Measurements from ENCODE around the gene LIPC. TPM values are rescaled to one million over a fixed set of nuclear protein-coding genes. Genes with fewer than 3 reads are reported as not detected.
A peak's percentile ranks its signal among the peaks of the same experiment; 100 is the strongest.

Gene LIPC
- total and polyA plus RNA-seq, 2 of the 4 experiments (the other 2 are of a cell fraction) = 0.07 TPM; not detected in 1

DNA sequence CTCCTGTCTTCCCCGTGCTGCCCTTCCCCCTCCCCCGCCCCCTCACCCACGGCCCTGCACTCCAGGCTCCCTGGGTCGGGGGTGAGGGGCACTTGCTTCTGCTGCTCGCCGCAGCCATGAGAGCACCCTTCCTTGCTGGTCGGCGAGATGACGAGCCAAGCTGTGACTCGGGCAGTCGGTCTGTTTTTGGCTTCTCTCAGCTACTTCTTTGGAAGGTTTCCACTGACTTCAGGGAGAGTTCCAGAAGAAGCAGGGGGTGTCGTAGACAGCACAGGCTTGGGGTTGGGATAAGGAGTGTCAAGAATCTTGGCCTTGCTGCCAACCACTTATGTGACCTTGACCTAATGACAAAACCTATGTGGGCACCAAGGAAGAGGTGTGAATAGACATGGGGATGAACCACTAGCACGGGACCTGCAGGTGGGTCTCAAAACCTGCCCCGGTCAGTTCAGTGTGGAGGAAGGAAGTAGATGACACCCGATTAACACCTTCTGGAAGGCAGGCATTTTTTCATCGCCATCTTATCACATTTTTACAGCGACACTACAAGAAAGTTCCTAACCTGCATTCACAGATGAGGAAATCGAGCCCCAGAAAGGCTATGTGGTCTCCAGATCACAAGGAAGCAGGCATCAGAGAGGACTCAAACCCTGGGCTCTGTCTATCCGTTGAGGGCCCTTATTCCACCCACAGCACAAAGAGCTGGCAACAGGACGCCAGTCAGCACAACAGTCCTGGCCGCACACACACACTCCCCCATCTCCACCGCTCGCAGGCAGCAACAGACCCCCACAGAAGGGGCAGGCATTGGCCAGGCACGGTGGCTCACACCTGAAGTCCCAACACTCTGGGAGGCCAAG, 120.9 kb downstream of the LIPC start (continued):
- TF ChIP-seq SMC3 (IDR thresholded peaks at IDR 0.05; ENCODE audit: low read depth, low read length) (no peak), CEBPB (IDR thresholded peaks at IDR 0.05; ENCODE audit: low read depth, low read length) (no peak)

GRCh38 chr15:58553365-58553918, 121.7 kb downstream of the LIPC start:
- H3K27me3 ChIP-seq (ENCODE audit: control insufficient read depth, insufficient read depth, low read length) = peaks cover 6% of the 10 kb centered on the region; the same call in 1 of the 2 replicates
- H4K8ac ChIP-seq (ENCODE audit: low read depth in 2 of 2, low read length in 2 of 2) = no peak overlapping the region
- H4K91ac ChIP-seq (ENCODE audit: insufficient read depth, low read depth, low read length) = peak overlapping the region; percentile 3; the same call in 1 of the 2 replicates
- no peak overlapping the region for H3K4me3 ChIP-seq (ENCODE audit: insufficient read depth, low read depth, low read length)
- H3K9ac ChIP-seq (ENCODE audit: low read depth, low read length) = no peak overlapping the region
- H3K27ac ChIP-seq (ENCODE audit: insufficient read depth, low read length) = no peak overlapping the region
- no peak overlapping the region; the same call in 2 of the 3 replicates for H2BK15ac ChIP-seq (ENCODE audit: low read depth, low read length)
- peaks cover 29% of the 10 kb centered on the region for H3K4me1 ChIP-seq (ENCODE audit: control insufficient read depth, insufficient read depth, low read length)
- no peak overlapping the region for H3K4me2 ChIP-seq (ENCODE audit: low read depth, low read length)
- no peak overlapping the region for H3K56ac ChIP-seq (ENCODE audit: extremely low read depth, insufficient read depth, low read length)
- ChIA-PET CTCF (no interaction called here), POLR2A (ENCODE audit: unreplicated experiment) (no interaction called here)
- peak overlapping the region; percentile 96 for H2AK5ac ChIP-seq (ENCODE audit: low read depth, low read length)
- peak overlapping the region; percentile 15; the same call in 1 of the 2 replicates for H3K23ac ChIP-seq (ENCODE audit: low read depth, low read length)
- intact Hi-C loops (cut with micrococcal nuclease) = loop anchor here (5.0 kb wide), 1 partner anchor 166 kb away; no protein-coding TSS in a partner anchor
- H2BK5ac ChIP-seq (ENCODE audit: low read depth, low read length, poor library complexity, severe bottlenecking) = no peak overlapping the region
- ATAC-seq (ENCODE audit: low read depth) (no peak), DNase-seq (no peak)
- no peaks in the 10 kb centered on the region for H4K20me1 ChIP-seq (ENCODE audit: insufficient read depth, low read length)
- peaks cover 19% of the 10 kb centered on the region for H3K9me1 ChIP-seq (ENCODE audit: insufficient read depth, low read length)
- no peak overlapping the region for H2AK9ac ChIP-seq (replicated peaks; ENCODE audit: low read depth, low read length, poor library complexity)
- no peak overlapping the region for H3K14ac ChIP-seq (replicated peaks; ENCODE audit: low read depth, low read length)
- BruUV-seq (replicated peaks) = no TSS peak
- no peak overlapping the region for H3K4ac ChIP-seq (ENCODE audit: low read depth, low read length)
- dilution Hi-C loops (cut with HindIII; ENCODE audit: low sequenced_read_pairs, unreplicated experiment) = no loop called here
- no peaks in the 10 kb centered on the region; the same call in 1 of the 2 replicates for H3K9me3 ChIP-seq (ENCODE audit: control insufficient read depth, insufficient read depth, low read length)
- H3K36me3 ChIP-seq (ENCODE audit: control insufficient read depth, insufficient read depth, low read length) = no peaks in the 10 kb centered on the region
- H2AFZ ChIP-seq (replicated peaks; ENCODE audit: low read length, poor library complexity) = no peak overlapping the region
- 0 out of 2 replicates have a peak overlapping the region, but pooled peaks have one; percentile 98 for H2BK120ac ChIP-seq (ENCODE audit: low read depth, low read length)
- TF ChIP-seq FOS (IDR thresholded peaks at IDR 0.05; ENCODE audit: low read depth, low read length) (no peak), SMC3 (IDR thresholded peaks at IDR 0.05; ENCODE audit: low read depth, low read length) (no peak), NFE2L2 (IDR thresholded peaks at IDR 0.05; ENCODE audit: low read depth, low read length) (no peak), MAFK (IDR thresholded peaks at IDR 0.05; ENCODE audit: low read depth, low read length) (no peak), USF2 (IDR thresholded peaks at IDR 0.05; ENCODE audit: low read depth, low read length) (no peak), MXI1 (IDR thresholded peaks at IDR 0.05; ENCODE audit: borderline replicate concordance, low read depth, low read length) (no peak), RCOR1 (IDR thresholded peaks at IDR 0.05; ENCODE audit: insufficient replicate concordance, low read length) (no peak), CHD1 (IDR thresholded peaks at IDR 0.05; ENCODE audit: low read depth, low read length) (no peak)
- TF ChIP-seq, protein P1, sequence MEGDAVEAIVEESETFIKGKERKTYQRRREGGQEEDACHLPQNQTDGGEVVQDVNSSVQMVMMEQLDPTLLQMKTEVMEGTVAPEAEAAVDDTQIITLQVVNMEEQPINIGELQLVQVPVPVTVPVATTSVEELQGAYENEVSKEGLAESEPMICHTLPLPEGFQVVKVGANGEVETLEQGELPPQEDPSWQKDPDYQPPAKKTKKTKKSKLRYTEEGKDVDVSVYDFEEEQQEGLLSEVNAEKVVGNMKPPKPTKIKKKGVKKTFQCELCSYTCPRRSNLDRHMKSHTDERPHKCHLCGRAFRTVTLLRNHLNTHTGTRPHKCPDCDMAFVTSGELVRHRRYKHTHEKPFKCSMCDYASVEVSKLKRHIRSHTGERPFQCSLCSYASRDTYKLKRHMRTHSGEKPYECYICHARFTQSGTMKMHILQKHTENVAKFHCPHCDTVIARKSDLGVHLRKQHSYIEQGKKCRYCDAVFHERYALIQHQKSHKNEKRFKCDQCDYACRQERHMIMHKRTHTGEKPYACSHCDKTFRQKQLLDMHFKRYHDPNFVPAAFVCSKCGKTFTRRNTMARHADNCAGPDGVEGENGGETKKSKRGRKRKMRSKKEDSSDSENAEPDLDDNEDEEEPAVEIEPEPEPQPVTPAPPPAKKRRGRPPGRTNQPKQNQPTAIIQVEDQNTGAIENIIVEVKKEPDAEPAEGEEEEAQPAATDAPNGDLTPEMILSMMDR (conservative IDR thresholded peaks at IDR 0.05; ENCODE audit: low read depth, low read length) = no peak
- H3K18ac ChIP-seq (ENCODE audit: low read depth, low read length) = no peak overlapping the region
- 96% methylated on average over 9 of the region's 10 CpGs; no CpG with 5 or more reads in 1 of the 2 experiments for WGBS, 2 experiments (ENCODE audit: extremely low coverage in 2 of 2, insufficient read length in 1 of 2)
- H4K5ac ChIP-seq (ENCODE audit: low read depth, low read length) = no peak overlapping the region
- 0 out of 2 replicates have a peak overlapping the region, but pooled peaks have one; percentile 82 for H2BK20ac ChIP-seq (ENCODE audit: low read depth, low read length)
- in situ Hi-C loops (cut with MboI; ENCODE audit: low sequenced_read_pairs) = no loop called here
- H3K79me1 ChIP-seq (ENCODE audit: low read depth in 1 of 2, low read length in 2 of 2) = no peaks in the 10 kb centered on the region

Measured in IMR-90 (cell line).